Daoy (cell line): Measurements from ENCODE around the gene PLCB3. TPM values are rescaled to one million over a fixed set of nuclear protein-coding genes. Genes with fewer than 3 reads are reported as not detected.

Experiments
- DNase-seq: peaks from one replicate; pipeline ENCODE4 v3.0.0-alpha.2; 2015; ENCODE audit warnings: low read depth
- total RNA-seq: library from RNA; depleted of rRNA; stranded (reverse); fragments of >200 nt; shearing (Covaris generic); gene quantifications from 2 replicates; pipeline ENCODE4 v1.2.3, GENCODE V29; 2014

Gene PLCB3
- total RNA-seq, 1 experiment from 2014 or later: 13.2 TPM

DNA sequence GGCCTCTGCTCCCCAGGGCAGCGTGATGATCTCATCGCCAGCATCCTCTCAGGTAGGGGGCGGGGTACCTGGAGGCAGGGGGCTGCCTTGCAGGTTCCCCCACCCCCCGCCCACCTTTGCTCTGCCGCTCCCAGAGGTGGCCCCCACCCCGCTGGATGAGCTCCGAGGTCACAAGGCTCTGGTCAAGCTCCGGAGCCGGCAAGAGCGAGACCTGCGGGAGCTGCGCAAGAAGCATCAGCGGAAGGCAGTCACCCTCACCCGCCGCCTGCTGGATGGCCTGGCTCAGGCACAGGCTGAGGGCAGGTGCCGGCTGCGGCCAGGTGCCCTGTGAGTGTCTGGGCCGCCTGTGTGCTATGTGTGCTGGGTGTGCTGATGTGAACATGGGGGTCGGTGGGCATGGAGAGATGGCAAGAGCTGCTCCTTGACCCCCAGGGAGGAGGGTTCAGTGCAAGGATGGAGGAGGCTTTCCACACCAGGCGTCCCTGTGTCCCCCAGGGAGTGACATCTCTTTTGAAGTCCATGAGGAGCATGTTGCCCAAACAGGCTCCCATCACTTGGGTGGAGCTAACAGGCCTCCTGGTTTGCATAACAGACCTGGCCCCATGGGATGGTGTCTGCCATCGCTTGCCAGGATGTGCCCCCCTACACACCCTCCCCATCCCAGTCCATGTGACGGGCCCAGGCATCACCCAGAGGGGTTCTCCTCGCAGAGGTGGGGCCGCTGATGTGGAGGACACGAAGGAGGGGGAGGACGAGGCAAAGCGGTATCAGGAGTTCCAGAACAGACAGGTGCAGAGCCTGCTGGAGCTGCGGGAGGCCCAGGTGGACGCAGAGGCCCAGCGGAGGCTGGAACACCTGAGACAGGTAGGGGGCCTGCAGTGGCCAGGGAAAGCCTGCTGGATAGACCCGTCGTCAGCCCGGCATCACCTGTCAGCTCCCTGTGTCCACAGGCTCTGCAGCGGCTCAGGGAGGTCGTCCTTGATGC lies 14.1 kb downstream of the PLCB3 start:
- no peak for DNase-seq

DNA sequence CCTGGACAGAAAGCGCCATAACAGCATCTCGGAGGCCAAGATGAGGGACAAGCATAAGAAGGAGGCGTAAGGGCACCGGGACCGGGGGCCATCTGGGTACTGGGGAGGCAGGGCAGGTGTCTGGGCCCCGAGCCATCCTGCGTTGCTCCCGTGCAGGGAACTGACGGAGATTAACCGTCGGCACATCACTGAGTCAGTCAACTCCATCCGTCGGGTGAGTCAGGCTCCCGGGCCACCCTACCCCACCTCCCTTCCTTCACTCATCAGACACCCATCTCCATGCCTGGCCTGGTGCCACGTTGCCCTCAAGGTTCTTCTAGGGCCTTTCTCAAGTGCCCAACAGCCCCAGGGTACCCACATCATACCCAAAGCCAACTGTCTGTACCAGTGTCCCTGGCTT lies 15.0 kb downstream of the PLCB3 start:
- DNase-seq: no peak

DNA sequence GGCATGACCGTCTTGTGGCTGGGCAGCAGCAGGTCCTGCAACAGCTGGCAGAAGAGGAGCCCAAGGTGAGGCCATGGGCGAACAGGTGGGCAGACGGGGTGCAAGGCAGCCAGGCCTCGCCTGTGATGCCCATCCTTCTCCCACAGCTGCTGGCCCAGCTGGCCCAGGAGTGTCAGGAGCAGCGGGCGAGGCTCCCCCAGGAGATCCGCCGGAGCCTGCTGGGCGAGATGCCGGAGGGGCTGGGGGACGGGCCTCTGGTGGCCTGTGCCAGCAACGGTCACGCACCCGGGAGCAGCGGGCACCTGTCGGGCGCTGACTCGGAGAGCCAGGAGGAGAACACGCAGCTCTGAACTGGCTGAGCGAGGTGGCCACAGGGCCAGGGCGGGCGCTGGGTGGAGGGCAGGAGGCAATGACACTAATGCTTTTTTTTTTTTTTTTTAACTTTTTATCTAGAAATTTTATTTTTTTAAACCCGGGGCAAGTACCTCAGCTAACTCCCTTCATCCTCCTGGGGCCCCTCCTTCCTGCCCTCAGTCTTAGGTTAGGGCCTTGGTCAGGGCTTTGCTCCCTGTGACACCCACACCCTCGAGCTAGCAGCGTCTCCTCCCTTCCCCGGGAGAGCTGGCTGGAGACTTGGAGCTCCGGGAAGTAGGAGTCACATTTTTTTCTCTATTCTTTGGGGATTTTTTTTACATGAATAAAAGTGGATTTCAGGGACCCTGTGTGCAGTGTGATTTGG lies 16.0 kb downstream of the PLCB3 start:
- DNase-seq: no peak

DNA sequence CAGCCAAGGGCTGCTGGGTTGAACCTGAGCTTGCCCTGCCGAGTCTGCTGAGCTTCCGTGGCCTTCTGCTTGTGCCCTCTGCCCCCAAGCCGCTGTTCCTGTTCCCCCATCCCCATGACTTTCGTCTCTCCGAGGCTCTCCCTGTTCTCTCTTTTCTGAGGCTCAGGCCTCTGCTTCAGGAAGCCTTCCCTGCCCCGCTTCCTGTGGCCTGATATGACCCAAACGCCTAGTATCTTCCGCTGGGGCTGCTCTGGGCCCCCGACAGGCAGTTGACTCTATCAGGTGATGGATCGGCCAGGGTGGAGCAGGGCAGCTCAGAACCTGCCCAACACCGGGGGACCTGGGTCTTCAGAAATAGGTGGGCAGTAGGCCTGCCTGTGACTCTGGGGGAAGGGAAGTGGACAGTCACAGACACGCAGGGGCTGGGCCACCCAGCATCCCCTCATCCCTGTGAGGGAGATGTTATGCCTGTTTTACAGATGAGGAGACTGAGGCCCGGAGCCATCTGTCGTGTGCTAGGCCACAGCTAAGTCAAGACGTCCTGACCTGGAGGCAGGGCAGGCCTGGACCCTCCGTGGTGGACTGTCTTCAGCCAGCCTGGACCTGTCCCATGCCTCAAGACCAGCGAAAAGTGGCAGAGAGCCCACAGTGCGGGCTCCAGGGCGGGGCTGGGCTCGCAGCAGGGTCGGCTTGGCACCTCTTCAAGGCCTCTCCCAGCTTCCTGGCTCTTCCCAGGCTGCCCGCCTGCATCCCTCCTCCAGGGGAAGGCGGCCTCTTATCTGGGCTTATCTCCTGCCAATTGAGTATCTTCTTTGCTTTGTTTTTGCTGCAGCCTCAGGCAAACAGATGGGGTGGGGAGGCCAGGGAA lies 16.9 kb downstream of the PLCB3 start:
- peak; percentile 79 for DNase-seq

DNA sequence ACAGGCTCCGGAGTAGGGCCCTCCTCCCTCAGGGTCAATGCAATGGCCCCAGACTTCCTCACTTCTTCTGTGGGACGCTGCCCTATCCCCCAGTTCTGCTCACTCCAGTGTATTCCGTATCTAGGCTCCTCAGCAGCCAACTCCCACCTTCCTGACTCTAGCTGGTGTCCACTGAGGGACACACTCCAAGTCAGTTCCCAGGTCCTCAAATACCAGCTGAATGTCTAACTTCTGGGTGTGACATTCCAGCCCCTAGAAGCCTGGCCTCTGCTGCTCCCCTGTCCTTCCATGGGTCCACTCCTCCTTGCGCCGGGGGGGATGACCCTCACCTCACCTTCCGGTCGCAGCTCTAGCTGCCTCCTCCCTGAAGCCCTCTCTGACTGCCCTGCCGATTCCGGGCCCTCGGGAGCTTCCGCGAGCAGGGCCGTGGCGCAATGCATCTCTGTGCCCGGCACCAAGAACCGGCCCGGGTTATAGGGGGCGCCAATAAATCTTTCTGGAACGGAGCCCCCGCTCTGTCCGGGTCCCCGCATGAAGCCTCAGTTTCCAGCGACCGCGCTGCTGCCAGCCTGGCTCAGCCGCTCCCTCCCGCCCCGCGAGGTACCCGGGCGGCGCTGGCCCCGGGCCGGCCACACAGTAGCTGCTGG lies 17.7 kb downstream of the PLCB3 start:
- no peak for DNase-seq

DNA sequence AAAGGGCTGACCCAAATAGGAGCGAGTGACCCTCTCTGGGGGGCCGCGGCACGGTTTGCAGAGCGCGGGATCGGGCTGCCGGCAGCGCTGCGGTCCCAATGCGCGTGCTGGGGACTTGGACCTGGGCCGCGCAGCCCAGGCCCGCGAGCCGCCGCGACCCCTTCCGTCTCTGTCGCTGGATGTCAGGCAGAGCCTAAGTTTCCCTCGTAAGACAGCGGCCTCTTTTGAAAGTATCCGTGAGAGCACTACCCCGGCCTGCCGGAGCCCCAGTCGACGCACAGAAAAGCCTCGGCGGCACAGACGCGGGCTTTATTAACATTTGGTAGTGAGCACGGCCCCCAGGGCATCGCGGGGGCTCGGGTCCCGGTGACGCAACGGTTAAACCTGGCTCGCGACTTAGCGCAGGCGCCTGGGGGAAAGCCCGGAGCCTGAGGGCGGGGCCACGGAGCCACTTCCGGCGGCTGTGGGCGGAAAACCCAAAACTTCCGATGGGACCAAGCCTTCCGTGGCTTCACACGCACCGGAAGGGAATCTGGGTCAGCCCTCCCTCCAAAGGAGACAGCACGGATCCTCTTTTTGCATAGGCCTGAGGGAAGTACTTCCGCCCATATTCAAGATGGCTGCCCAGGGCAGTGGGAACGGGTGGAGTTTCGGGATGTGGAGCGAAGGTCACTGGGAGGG lies 18.4 kb downstream of the PLCB3 start:
- DNase-seq: peak; percentile 99

DNA sequence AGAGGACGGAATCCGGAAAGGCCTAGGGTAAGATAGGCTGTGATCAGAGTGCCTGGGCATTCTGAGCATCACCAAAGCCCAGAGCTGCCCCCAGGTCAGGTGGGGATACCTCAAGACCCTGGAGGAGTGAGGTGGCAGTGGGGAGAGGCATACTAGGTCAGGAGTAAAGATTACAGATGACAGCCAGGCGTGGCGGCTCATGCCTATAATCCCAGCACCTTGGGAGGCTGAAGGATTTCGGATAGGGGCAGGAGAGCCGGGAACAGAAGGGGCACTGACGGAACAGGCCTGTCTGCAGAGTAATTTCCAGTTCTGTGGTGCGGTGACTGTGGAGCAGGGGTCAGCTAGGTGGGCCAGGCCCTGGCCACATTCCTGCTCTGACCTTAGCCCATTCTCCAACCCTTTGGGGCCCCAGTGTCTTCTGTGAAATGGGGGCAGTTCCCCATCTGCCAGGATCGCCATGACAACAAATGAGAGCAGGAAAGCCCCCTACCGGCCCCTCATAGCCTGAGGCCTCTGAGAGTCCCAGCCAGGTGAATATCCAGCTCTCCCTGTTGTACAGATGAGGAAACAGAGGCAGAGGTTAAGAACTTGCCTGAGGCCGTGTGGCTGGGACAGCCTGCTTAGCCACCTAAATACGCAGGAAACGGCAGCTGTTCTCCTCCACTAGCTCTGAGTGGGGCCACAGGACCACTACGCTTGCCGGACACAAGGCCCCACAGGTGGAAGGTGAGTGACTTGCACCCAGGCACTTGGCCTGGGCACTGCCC lies 23.9 kb downstream of the PLCB3 start:
- no peak for DNase-seq

DNA sequence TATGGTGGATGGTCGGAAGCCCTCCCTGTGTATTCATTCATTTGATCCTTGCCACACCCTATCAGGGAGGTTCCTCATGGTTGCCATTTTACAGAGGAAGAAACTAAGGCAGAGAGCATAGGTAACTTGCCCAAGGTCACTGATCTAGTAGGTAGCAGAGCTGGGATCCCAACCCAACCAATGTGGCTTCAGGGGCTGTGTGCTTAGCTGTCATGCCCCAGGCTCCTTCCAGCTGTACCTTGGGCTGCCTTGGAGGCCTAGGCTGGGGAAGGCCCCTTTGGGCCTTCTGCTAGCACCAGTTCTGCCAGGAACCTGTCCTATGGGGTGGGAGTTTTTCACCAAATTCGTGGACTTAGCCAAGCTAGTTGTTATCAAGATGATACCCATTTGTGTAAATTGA lies 24.5 kb downstream of the PLCB3 start:
- no peak for DNase-seq

DNA sequence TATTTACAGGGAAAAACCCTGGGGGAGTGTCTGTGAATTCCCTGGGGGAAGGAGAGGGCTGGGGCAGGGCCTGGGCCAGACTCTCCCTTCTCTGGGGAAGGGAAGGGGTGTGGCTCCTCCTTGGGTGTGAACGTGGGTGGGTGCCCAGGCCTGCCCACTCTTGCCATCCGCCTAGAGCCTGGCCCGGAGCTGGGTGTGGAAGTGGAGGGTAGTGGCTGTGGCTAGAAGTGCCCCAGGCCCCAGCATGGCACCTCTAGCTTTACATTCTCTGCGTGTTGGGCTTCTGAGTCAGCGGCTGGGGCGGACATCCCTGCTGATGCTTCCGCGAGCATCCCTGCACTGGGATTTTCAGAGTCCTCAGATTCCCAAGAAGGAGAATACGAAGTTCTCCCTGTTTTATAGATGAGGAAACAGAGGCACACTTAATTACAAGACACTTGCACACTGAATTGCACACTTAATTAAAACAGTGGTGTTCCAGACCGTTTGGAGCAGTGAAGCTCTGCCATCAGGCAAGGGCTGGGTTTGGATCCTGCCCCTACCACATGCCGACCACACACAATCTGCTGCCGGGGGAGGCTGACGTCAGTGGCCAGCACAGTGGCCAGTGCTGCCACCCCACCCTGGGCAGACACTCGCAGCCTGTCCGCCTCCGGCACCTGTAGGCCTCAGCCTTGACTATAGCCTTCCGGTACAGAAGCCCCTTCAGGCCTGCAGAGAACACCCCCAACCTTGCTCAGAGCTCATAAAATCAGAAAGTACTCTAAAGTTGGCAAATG lies 25.5 kb downstream of the PLCB3 start:
- DNase-seq: peak; percentile 84

DNA sequence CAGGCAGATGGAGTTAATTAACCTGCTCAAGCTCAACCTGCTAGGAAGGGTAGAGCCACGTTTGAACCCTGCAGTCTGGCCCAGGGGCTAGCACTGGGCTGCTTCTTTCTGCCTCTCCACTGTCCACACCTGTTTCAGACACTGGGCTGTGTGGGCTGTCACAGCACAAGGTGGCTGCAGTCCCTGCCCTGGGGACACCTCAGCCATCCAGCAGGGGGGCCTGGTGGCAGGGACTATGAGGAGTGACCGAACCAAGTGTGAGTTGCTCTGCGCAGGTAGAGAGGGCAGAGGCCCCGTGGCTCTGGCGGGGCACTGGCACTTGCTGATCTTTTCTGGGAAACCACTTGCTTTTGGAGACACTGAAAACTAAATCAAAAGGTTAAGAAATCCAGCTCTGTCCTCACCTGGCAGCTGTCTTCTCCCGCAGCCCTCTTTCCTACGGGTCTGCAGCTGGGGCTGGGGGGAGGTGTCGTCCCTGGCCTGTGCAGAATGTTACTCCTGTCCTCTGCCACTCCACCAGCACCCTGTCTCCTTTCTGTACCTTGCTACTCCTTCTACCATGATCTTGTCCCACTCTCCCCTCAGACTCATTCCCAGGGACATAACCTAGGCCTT lies 27.4 kb downstream of the PLCB3 start:
- no peak for DNase-seq

DNA sequence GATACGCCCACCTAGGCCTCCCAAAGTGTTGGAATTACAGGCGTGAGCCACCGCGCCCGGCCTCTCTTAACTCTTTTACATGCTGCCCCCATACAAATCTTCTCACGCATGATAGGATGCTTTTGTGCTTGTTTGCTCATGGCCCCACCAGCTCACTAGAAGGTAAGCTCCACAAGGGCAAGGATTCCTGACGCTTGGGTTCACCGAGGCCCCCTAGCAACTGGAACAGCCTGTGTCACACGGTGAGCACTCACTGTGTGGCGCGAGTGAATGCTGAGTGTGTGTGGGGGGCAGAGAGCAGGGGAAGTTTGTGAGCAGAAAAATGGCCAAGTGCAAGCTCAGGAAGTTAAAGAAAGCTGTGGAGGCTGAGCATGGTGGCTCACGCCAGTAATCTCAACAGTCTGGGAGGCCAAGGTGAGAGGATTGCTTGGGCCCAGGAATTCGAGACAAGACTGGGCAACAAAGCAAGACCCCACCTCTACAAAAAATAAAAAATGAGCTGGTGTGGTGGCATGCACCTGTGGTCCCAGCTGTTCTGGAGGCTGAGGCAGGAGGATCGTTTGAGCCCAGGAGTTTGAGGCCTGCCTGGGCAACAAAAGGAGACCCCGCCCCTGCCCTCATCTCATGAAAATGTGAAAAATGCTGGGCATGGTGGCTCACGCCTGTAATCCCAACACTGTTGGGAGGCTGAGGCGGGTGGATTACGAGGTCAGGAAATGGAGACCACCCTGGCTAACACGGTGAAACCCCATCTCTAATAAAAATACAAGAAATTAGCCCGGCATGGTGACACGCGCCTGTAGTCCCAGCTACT lies 30.8 kb downstream of the PLCB3 start:
- no peak for DNase-seq

DNA sequence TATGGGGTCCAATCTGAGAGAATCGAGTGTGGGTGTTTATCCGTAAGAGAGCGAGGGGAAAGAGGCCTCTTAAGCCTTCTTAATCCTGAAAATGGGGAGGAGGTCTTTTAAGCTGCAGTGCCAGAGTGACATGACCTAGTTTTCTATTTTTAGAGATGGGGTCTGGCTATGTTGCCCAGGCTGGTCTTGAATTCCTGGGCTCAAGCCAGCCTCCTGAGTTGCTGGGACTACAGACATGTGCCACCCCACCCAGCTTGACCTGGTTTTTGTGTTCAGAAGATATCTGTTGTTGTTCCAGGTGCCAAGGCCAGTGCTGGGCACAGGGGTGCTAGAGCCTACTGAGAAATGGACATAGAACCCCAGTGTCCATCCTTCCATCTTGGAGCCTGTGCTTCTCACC lies 31.8 kb downstream of the PLCB3 start:
- no peak for DNase-seq

DNA sequence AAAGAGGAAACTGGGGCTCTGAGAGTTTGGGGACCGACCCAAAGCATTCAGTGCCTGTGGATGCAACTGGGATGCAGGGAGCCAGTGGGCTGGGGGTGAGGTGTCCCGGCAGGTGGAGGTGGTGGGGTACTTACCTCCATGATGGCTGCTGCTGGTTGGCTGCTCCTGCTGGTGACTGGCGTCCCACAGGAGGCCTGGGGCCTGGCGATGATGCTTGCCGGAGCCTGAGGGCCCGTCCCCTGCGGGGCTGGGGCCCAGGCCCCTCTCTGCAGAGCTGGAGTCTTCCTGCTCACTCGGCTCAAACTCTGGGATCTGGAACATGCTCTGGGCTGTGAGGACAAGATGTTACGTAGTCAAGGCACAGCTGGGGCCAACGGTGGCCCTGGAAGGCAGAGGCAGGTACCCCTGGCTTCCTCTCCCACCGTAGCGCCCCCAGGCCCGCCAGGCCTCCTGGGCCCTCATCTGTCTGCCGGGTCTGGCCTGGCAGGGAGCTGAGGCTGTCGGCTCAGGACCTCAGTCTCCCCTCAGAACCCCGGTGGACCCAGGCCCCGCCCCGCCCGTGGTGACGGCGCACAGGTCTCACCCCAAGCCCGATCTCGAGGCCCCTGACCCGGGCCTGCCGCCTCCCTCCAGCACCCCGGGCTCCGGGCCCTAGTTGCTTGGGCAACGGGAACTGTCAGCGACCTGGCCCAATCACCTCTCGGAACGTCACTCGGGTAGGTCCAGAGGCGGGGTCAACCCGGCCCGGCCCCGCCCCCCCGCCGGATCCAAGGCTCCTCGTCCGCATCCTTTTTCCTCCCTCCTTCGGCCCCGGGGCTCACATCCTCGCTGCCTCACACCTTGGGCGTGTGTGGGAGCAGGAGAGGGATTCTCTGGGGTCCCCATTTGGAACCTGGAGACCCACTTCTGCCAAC lies 33.0 kb downstream of the PLCB3 start, which contains the start of gene BAD:
BAD (minus strand) TSS at position 618 of the 914 bp plus-strand sequence; CDS start at position 321, 297 bp downstream.
- peak; percentile 95 for DNase-seq

DNA sequence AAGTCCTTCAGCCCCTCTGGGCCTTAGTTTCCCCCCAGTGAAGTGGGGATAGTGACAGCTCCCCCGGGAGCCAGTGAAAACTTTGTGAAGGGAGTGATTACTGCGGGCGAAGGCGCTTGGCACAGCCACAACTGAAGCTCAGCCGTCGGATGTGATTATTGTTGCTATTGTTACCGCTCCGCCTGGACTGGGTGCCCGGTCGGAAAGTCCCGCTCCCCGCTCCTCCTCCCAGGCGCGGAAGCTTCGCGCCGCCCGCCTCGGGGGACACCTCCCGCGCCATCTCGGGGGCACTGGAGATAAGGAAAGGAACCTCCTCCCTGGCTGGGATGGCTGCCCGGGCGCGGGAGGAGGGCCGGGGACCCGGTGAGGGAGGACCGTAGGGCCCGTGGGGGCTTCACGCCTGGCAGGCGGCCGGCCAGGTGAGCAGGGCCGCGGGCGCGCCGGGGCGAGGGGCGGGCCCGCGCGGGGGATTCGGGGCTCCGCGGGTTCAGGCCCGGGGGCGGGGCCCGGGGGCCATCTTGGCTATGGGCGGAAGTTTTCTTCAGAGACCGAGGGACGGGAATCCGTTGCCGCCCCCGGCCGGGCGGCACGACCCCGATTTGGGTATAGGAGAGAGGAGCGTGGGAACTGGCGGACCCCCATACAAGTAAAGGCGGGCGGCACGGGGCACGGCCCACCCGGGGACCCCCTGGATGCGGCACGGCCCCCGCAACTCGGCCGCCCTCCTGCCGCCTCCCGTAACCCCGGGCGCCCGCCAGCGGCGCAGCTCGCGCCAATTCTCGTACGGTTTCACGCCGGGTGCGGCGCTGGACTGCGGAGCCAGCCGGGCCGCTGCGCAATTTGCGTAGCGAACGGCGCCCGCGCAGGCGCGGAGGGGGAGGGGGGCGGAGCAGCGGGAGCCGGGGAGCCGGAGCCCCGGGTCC lies 33.9 kb downstream of the PLCB3 start, which contains the start of gene GPR137:
GPR137 (plus strand) TSS at position 887 of the 923 bp plus-strand sequence. CDS start 677 bp downstream, outside the sequence.
- peak; percentile 77 for DNase-seq
